ENCODE measurements around the gene RPL12. TPM values are rescaled to one million over a fixed set of nuclear protein-coding genes. Genes with fewer than 3 reads are reported as not detected.

Gene RPL12
- total and polyA plus RNA-seq, 2 of the 13 experiments (the other 11 are each of a cell fraction or from before 2014, with no cell fraction given): 1,551 to 2,590 TPM

- H3K27ac ChIP-seq (ENCODE audit: extremely low read length, insufficient read depth, low read length): no peak overlapping the region
- intact Hi-C loops (cut with micrococcal nuclease; ENCODE audit: unreplicated experiment) (no loop called here), in situ Hi-C loops (cut with HindIII; ENCODE audit: extremely low pct_ligation_motif_present, low pct_unique_long_range_greater_than_20kb) (no loop called here)
- CTCF ChIA-PET (ENCODE audit: low intra/inter-chr PET ratio, low total read pairs): no interaction called here
- ATAC-seq (no peak), DNase-seq (ENCODE audit: low spot score) (no peak), FAIRE-seq (no peak)
- H3K9ac ChIP-seq (ENCODE audit: insufficient read depth, low read depth, low read length): no peak overlapping the region
- no peaks in the 10 kb centered on the region for H3K79me2 ChIP-seq (ENCODE audit: insufficient read depth, low read length)
- no peaks in the 10 kb centered on the region for H3K9me3 ChIP-seq (ENCODE audit: low read length)
- H3K36me3 ChIP-seq (replicated peaks in 1 of 2; ENCODE audit: control insufficient read depth in 1 of 2, insufficient read depth in 2 of 2, low read length in 2 of 2): peaks cover 40 to 80% of the 10 kb centered on the region in 2 experiments
- H4K20me1 ChIP-seq (ENCODE audit: insufficient read depth, low read length): no peaks in the 10 kb centered on the region
- POLR2A ChIA-PET: interaction anchor here (1.2 kb wide), 1 partner anchor 13 kb away, joined by 3 read pairs; the partner anchor contains the start of genes LRSAM1 and RPL12
- TF ChIP-seq, protein P1, sequence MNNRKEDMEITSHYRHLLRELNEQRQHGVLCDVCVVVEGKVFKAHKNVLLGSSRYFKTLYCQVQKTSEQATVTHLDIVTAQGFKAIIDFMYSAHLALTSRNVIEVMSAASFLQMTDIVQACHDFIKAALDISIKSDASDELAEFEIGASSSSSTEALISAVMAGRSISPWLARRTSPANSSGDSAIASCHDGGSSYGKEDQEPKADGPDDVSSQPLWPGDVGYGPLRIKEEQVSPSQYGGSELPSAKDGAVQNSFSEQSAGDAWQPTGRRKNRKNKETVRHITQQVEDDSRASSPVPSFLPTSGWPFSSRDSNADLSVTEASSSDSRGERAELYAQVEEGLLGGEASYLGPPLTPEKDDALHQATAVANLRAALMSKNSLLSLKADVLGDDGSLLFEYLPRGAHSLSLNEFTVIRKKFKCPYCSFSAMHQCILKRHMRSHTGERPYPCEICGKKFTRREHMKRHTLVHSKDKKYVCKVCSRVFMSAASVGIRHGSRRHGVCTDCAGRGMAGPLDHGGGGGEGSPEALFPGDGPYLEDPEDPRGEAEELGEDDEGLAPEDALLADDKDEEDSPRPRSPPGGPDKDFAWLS (CRISPR knock-in tag; IDR thresholded peaks at IDR 0.05; ENCODE audit: borderline replicate concordance): no peak
- H3K4me1 ChIP-seq (ENCODE audit: insufficient read depth, low read length): no peaks in the 10 kb centered on the region
- 98% methylated on average over 5 of the region's 9 CpGs for WGBS (ENCODE audit: low lambda C conversion rate)
- no peak overlapping the region for H3K4me2 ChIP-seq (ENCODE audit: low read depth, low read length)
- no peak overlapping the region for H3K4me3 ChIP-seq (replicated peaks in 1 of 3; ENCODE audit: insufficient read depth in 1 of 3, low read depth in 2 of 3, low read length in 3 of 3)
- no peaks in the 10 kb centered on the region for H3K27me3 ChIP-seq (ENCODE audit: control insufficient read depth in 1 of 2, insufficient read depth in 2 of 2, low read length in 2 of 2)
- BruUV-seq (replicated peaks): no TSS peak
- H2AFZ ChIP-seq (ENCODE audit: low read length): no peak overlapping the region
These were observed 12.8 kb downstream of the RPL12 start for GRCh38 chr9:127438394-127438793.

- POLR2A ChIA-PET: interaction anchor here (1.2 kb wide), 1 partner anchor 14 kb away, joined by 3 read pairs; the partner anchor contains the start of genes LRSAM1 and RPL12
- Histone ChIP-seq H3K36me3 (replicated peaks in 1 of 2; ENCODE audit: control insufficient read depth in 1 of 2, insufficient read depth in 2 of 2, low read length in 2 of 2) (peaks cover 44 to 81% of the 10 kb centered on the region in 2 experiments), H3K4me3 (replicated peaks in 1 of 3; ENCODE audit: insufficient read depth in 1 of 3, low read depth in 2 of 3, low read length in 3 of 3) (no peak overlapping the region), H3K9me3 (ENCODE audit: low read length) (no peaks in the 10 kb centered on the region), H2AFZ (ENCODE audit: low read length) (no peak overlapping the region), H4K20me1 (ENCODE audit: insufficient read depth, low read length) (no peaks in the 10 kb centered on the region), H3K27me3 (ENCODE audit: control insufficient read depth in 1 of 2, insufficient read depth in 2 of 2, low read length in 2 of 2) (no peaks in the 10 kb centered on the region), H3K9ac (ENCODE audit: insufficient read depth, low read depth, low read length) (no peak overlapping the region), H3K4me2 (ENCODE audit: low read depth, low read length) (no peak overlapping the region), H3K79me2 (ENCODE audit: insufficient read depth, low read length) (no peaks in the 10 kb centered on the region), H3K4me1 (ENCODE audit: insufficient read depth, low read length) (no peaks in the 10 kb centered on the region), H3K27ac (ENCODE audit: extremely low read length, insufficient read depth, low read length) (no peak overlapping the region)
- in situ Hi-C loops (cut with HindIII; ENCODE audit: extremely low pct_ligation_motif_present, low pct_unique_long_range_greater_than_20kb) (no loop called here), intact Hi-C loops (cut with micrococcal nuclease; ENCODE audit: unreplicated experiment) (no loop called here)
- TF ChIP-seq STAG1 (CRISPR knock-in tag; IDR thresholded peaks at IDR 0.05): peak; percentile 34
- no peak for TF ChIP-seq ZNF121 (CRISPR knock-in tag; IDR thresholded peaks at IDR 0.05)
- FAIRE-seq (no peak), DNase-seq (ENCODE audit: low spot score) (no peak), ATAC-seq (peak; percentile 29; the same call in 1 of the 3 replicates)
- no TSS peak for BruUV-seq (replicated peaks)
- CTCF ChIA-PET (ENCODE audit: low intra/inter-chr PET ratio, low total read pairs): no interaction called here
- WGBS (ENCODE audit: low lambda C conversion rate): 86% methylated on average over 12 of the region's 12 CpGs
These were observed 13.5 kb downstream of the RPL12 start for GRCh38 chr9:127437497-127438264.

Measured in HepG2 (cell line).